K562 (cell line): ENCODE data around the gene FJX1.

Experiments
- CTCF ChIP-seq, 3 experiments: IDR thresholded peaks in 2 of 3; conservative IDR thresholded peaks in 1 of 3; 2 replicates each; pipeline ENCODE4 v1.5.1; 2011 to 2012; ENCODE audit warnings: low read length in 3 of 3, mild to moderate bottlenecking in 3 of 3, control low read depth in 2 of 3, improper control_type of control experiment in 1 of 3, inconsistent platforms in 1 of 3, low read depth in 1 of 3, mixed read lengths in 1 of 3, moderate library complexity in 1 of 3; ENCODE audit not compliant: insufficient read depth in 2 of 3
- EZH2 ChIP-seq: IDR thresholded peaks from 2 replicates; pipeline ENCODE4 v1.6.1; 2012; ENCODE audit warnings: low read depth, mild to moderate bottlenecking, inconsistent platforms, low read length, borderline replicate concordance
- KLF10 ChIP-seq: fragments of 250-450 bp; sonication (Bioruptor Pico); IDR thresholded peaks from 2 replicates; pipeline ENCODE4 v1.6.1; 2021; ENCODE audit warnings: matching md5 sums
- MIER1 ChIP-seq: fragments of 450-650 bp; IDR thresholded peaks from 2 replicates; pipeline ENCODE4 v1.6.1; 2016; ENCODE audit warnings: antibody characterized with exemption, mild to moderate bottlenecking, low read depth
- POLR2A ChIP-seq: fragments of 450-650 bp; conservative IDR thresholded peaks from 2 replicates; pipeline ENCODE4 v1.6.1; 2016
- POLR2AphosphoS5 ChIP-seq: IDR thresholded peaks from 2 replicates; pipeline ENCODE4 v1.6.1; 2011; ENCODE audit warnings: mild to moderate bottlenecking, low read depth, low read length, moderate library complexity; ENCODE audit not compliant: control insufficient read depth, insufficient read depth
- RBM39 ChIP-seq: fragments of 200-400 bp; formaldehyde crosslinking; optimal IDR thresholded peaks from 2 replicates; pipeline ENCODE3; 2018; ENCODE audit warnings: low read depth, low read length
- SREBF2 ChIP-seq: sonication (generic); formaldehyde crosslinking; IDR thresholded peaks from 2 replicates; pipeline ENCODE4 v1.4.0; 2020; ENCODE audit warnings: mild to moderate bottlenecking, missing genetic modification reagents
- TAF1 ChIP-seq: IDR thresholded peaks from 2 replicates; pipeline ENCODE4 v1.6.1; 2011; ENCODE audit warnings: mild to moderate bottlenecking, low read length, moderate library complexity; ENCODE audit not compliant: insufficient read depth, control insufficient read depth, severe bottlenecking; ENCODE audit errors: extremely low read depth
- ZNF124 ChIP-seq: sonication (generic); formaldehyde crosslinking; IDR thresholded peaks from 2 replicates; pipeline ENCODE4 v1.8.1; 2022; ENCODE audit warnings: missing genetic modification reagents
- TF ChIP-seq, protein P1 (sequence below), 2 experiments: IDR thresholded peaks; 2 replicates each; pipeline ENCODE4 v1.6.1; 2012; ENCODE audit warnings: improper control_type of control experiment in 2 of 2, low read depth in 2 of 2, low read length in 2 of 2, borderline replicate concordance in 1 of 2
- TF ChIP-seq, protein P2 (sequence below): sonication (generic); formaldehyde crosslinking; IDR thresholded peaks from 2 replicates; pipeline ENCODE4 v1.9.0; 2022; ENCODE audit warnings: mild to moderate bottlenecking, missing genetic modification reagents

- TF ChIP-seq POLR2A (no peak), EZH2 (no peak), CTCF (IDR thresholded peaks at IDR 0.05 in 2 of 3, conservative IDR thresholded peaks at IDR 0.05 in 1 of 3; ENCODE audit: insufficient read depth in 2 of 3, low read depth in 1 of 3, low read length in 3 of 3) (no peak), MIER1 (no peak), TAF1 (no peak), KLF10 (CRISPR knock-in tag) (no peak), RBM39 (no peak), ZNF124 (CRISPR knock-in tag) (no peak), POLR2AphosphoS5 (no peak), SREBF2 (CRISPR knock-in tag) (no peak)
- TF ChIP-seq, protein P1, sequence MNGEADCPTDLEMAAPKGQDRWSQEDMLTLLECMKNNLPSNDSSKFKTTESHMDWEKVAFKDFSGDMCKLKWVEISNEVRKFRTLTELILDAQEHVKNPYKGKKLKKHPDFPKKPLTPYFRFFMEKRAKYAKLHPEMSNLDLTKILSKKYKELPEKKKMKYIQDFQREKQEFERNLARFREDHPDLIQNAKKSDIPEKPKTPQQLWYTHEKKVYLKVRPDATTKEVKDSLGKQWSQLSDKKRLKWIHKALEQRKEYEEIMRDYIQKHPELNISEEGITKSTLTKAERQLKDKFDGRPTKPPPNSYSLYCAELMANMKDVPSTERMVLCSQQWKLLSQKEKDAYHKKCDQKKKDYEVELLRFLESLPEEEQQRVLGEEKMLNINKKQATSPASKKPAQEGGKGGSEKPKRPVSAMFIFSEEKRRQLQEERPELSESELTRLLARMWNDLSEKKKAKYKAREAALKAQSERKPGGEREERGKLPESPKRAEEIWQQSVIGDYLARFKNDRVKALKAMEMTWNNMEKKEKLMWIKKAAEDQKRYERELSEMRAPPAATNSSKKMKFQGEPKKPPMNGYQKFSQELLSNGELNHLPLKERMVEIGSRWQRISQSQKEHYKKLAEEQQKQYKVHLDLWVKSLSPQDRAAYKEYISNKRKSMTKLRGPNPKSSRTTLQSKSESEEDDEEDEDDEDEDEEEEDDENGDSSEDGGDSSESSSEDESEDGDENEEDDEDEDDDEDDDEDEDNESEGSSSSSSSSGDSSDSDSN (IDR thresholded peaks at IDR 0.05; ENCODE audit: borderline replicate concordance in 1 of 2, low read depth in 2 of 2, low read length in 2 of 2), result no peak
- TF ChIP-seq, protein P2, sequence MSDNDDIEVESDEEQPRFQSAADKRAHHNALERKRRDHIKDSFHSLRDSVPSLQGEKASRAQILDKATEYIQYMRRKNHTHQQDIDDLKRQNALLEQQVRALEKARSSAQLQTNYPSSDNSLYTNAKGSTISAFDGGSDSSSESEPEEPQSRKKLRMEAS (CRISPR knock-in tag), result no peak
Measured at GRCh38 chr11:35584321-35584720, 33.9 kb upstream of the FJX1 start.
